K562 (cell line): ENCODE data around the gene GHRH. TPM values are rescaled to one million over a fixed set of nuclear protein-coding genes. Genes with fewer than 3 reads are reported as not detected.

Source experiments
- ATAC-seq: fragments of 200-7000 bp; cut with Tn5 transposase; 3 replicates; pipeline ENCODE4 v1.9.1; 2020; ENCODE audit warnings: moderate library complexity
- BruUV-seq: library from RNA; stranded (reverse); fragments of 400-500 nt; replicated peaks from 2 replicates; lab custom pipeline; 2021; lab: Mats Ljungman, UMichigan
- CTCF ChIA-PET: fragments of 300-600 bp; formaldehyde crosslinking; extraction: SDS; loops from one replicate; lab custom pipeline; 2021; ENCODE audit warnings: low intra/inter-chr PET ratio; lab: Yijun Ruan, JAX
- POLR2A ChIA-PET: fragments of 300-600, 350-650 bp; sonication (Branson Sonifier 250); formaldehyde crosslinking; extraction: SDS; loops from one replicate; lab custom pipeline; 2021; ENCODE audit warnings: antibody characterized with exemption, inconsistent platforms; lab: Yijun Ruan, JAX
- DNase-seq, 4 experiments: peaks; one replicate each; pipeline versions ENCODE4 v3.0.0 to v3.0.0-alpha.2; 2011 to 2018; ENCODE audit warnings: low spot score in 3 of 4, mixed read lengths in 3 of 4; ENCODE audit errors: extremely low read depth in 1 of 4
- FAIRE-seq: peaks from 2 replicates; lab custom pipeline; 2011; peaks lifted over from hg19 to GRCh38; lab: Jason Lieb, UNC
- H2AFZ ChIP-seq: 2 replicates; pipeline ENCODE4 v1.6.0; 2011; ENCODE audit warnings: low read depth, low read length, control low read depth, inconsistent platforms
- H3K27ac ChIP-seq: fragments of 200-600 bp; 3 replicates; pipeline ENCODE4 v1.8.0; 2011; ENCODE audit warnings: low read depth, mild to moderate bottlenecking, control low read depth, inconsistent platforms, low read length, moderate library complexity, mixed read lengths; ENCODE audit errors: extremely low read depth
- H3K27me3 ChIP-seq, 2 experiments: fragments of 300-600 bp in 1 of 2; 2 replicates in 1 of 2; 3 replicates in 1 of 2; pipeline versions ENCODE4 v1.6.0 to v1.8.0; 2011; ENCODE audit warnings: inconsistent platforms in 2 of 2, low read length in 2 of 2, mild to moderate bottlenecking in 1 of 2, mixed read lengths in 1 of 2, moderate library complexity in 1 of 2; ENCODE audit not compliant: control insufficient read depth in 2 of 2, insufficient read depth in 2 of 2
- H3K36me3 ChIP-seq: fragments of 300-600 bp; 3 replicates; pipeline ENCODE4 v1.8.0; 2011; ENCODE audit warnings: mild to moderate bottlenecking, low read length, inconsistent platforms; ENCODE audit not compliant: control insufficient read depth, insufficient read depth
- H3K4me1 ChIP-seq, 2 experiments: fragments of 200-600 bp in 1 of 2; replicated peaks in 1 of 2; 2 replicates in 1 of 2; 3 replicates in 1 of 2; pipeline versions ENCODE4 v1.5.1 to v1.8.0; 2011; ENCODE audit warnings: inconsistent platforms in 2 of 2, low read length in 2 of 2, mild to moderate bottlenecking in 1 of 2, mixed read lengths in 1 of 2, moderate library complexity in 1 of 2; ENCODE audit not compliant: control insufficient read depth in 2 of 2, insufficient read depth in 2 of 2
- H3K4me2 ChIP-seq: 2 replicates; pipeline ENCODE4 v1.6.1; 2011; ENCODE audit warnings: low read length, control low read depth, inconsistent platforms, mixed read lengths; ENCODE audit not compliant: insufficient read depth
- H3K4me3 ChIP-seq: fragments of 200-600 bp; sonication (generic), shearing (Covaris generic); 2 replicates; pipeline ENCODE4 v1.5.1; 2016; ENCODE audit warnings: control low read depth, inconsistent platforms
- H3K79me2 ChIP-seq: fragments of 200-600 bp; 3 replicates; pipeline ENCODE4 v1.8.0; 2011; ENCODE audit warnings: low read length, inconsistent platforms; ENCODE audit not compliant: control insufficient read depth, insufficient read depth
- H3K9ac ChIP-seq, 2 experiments: 2 replicates each; pipeline versions ENCODE4 v1.6.0 to v1.6.1; 2011; ENCODE audit warnings: low read depth in 2 of 2, low read length in 2 of 2, control low read depth in 1 of 2, inconsistent platforms in 1 of 2, mild to moderate bottlenecking in 1 of 2, mixed read lengths in 1 of 2; ENCODE audit not compliant: insufficient read depth in 1 of 2
- H3K9me1 ChIP-seq: one replicate; pipeline ENCODE4 v1.6.0; 2011; ENCODE audit warnings: inconsistent platforms, mild to moderate bottlenecking, low read length, moderate library complexity; ENCODE audit not compliant: control insufficient read depth, insufficient read depth
- H3K9me3 ChIP-seq: replicated peaks from 2 replicates; pipeline ENCODE4 v1.5.1; 2011; ENCODE audit warnings: low read depth, low read length, inconsistent platforms; ENCODE audit not compliant: control insufficient read depth, insufficient read depth
- H4K20me1 ChIP-seq: replicated peaks from 2 replicates; pipeline ENCODE4 v1.6.1; 2011; ENCODE audit warnings: low read length, inconsistent platforms, mixed read lengths; ENCODE audit not compliant: control insufficient read depth, insufficient read depth
- ATF4 ChIP-seq: fragments of 450-650 bp; formaldehyde crosslinking; IDR thresholded peaks from 2 replicates; pipeline ENCODE4 v1.4.0; 2022; ENCODE audit warnings: mild to moderate bottlenecking, moderate library complexity
- BDP1 ChIP-seq: IDR thresholded peaks from 3 replicates; pipeline ENCODE4 v1.6.1; 2011; ENCODE audit not compliant: insufficient read length, insufficient read depth
- CAMTA2 ChIP-seq: fragments of 250-450 bp; sonication (Bioruptor Pico); conservative IDR thresholded peaks from 2 replicates; pipeline ENCODE4 v1.5.1; 2022
- CUX1 ChIP-seq: fragments of 200-800 bp; sonication (Bioruptor generic); IDR thresholded peaks from 2 replicates; pipeline ENCODE4 v1.6.1; 2016; ENCODE audit warnings: missing genetic modification characterization, missing compliant biosample characterization
- E4F1 ChIP-seq: fragments of 250-450 bp; sonication (Bioruptor Pico); IDR thresholded peaks from 2 replicates; pipeline ENCODE4 v1.5.0; 2021; ENCODE audit warnings: mild to moderate bottlenecking, borderline replicate concordance
- KHSRP ChIP-seq: fragments of 450-650 bp; IDR thresholded peaks from 2 replicates; pipeline ENCODE4 v1.6.1; 2017
- KLF13 ChIP-seq: fragments of 450-650 bp; IDR thresholded peaks from 2 replicates; pipeline ENCODE4 v1.6.1; 2016; ENCODE audit warnings: missing genetic modification characterization, low read depth, mild to moderate bottlenecking, missing compliant biosample characterization, moderate library complexity, borderline replicate concordance
- NFIC ChIP-seq: fragments of 450-650 bp; IDR thresholded peaks from 2 replicates; pipeline ENCODE4 v1.6.1; 2017; ENCODE audit warnings: mild to moderate bottlenecking, inconsistent platforms
- USF2 ChIP-seq: sonication (generic); formaldehyde crosslinking; IDR thresholded peaks from 2 replicates; pipeline ENCODE4 v1.5.0; 2020; ENCODE audit warnings: missing genetic modification reagents
- ZNF124 ChIP-seq: sonication (generic); formaldehyde crosslinking; IDR thresholded peaks from 2 replicates; pipeline ENCODE4 v1.8.1; 2022; ENCODE audit warnings: missing genetic modification reagents
- WGBS: fragments of 100-300 bp; shearing (Covaris generic); methylation state at CpG from one replicate; pipeline ENCODE4 v1.1.6; 2016; ENCODE audit warnings: low coverage, mixed read lengths; ENCODE audit not compliant: insufficient coverage; ENCODE audit errors: missing lambda C conversion rate; 5-methylcytosine and 5-hydroxymethylcytosine counted together
- in situ Hi-C: fragments of 300-500 bp; cut with MboI; formaldehyde crosslinking; loops from 4 replicates; pipeline ENCODE4 v1.15.0; 2018; ENCODE audit warnings: inconsistent platforms, mixed read lengths
- intact Hi-C: fragments of 100-400 bp; cut with micrococcal nuclease; formaldehyde crosslinking; loops from 2 replicates; pipeline ENCODE4 v1.14.2; 2022
- polyA plus RNA-seq, 8 experiments: library from polyadenylated mRNA; depleted of rRNA in 4 of 8; stranded (reverse) in 5 of 8; unstranded in 3 of 8; fragments of >200 nt; fragmentation: Nextera tagmentation in 2 of 8; fragmentation: Illumina TruSeq in 1 of 8; extraction: Ambion mirVana in 2 of 8; extraction: Trizol in 1 of 8; gene quantifications; 2 replicates each; pipeline versions ENCODE4 v1.2.1 to v1.2.3, GENCODE V29; 2011 to 2014; ENCODE audit warnings: inconsistent platforms in 1 of 8, missing spikeins in 1 of 8
- total RNA-seq, 7 experiments: library from RNA; depleted of rRNA in 6 of 7; stranded (reverse); fragments of >200 nt in 6 of 7; fragmentation: Illumina TruSeq in 2 of 7; extraction: Trizol in 2 of 7; gene quantifications; 2 replicates each; pipeline versions ENCODE4 v1.2.1 to v1.2.3, GENCODE V29; 2011 to 2021; ENCODE audit warnings: low replicate concordance in 1 of 7

Gene GHRH
- total and polyA plus RNA-seq, 9 of the 15 experiments (the other 6 are each of a cell fraction or from before 2014, with no cell fraction given) = not detected

DNA sequence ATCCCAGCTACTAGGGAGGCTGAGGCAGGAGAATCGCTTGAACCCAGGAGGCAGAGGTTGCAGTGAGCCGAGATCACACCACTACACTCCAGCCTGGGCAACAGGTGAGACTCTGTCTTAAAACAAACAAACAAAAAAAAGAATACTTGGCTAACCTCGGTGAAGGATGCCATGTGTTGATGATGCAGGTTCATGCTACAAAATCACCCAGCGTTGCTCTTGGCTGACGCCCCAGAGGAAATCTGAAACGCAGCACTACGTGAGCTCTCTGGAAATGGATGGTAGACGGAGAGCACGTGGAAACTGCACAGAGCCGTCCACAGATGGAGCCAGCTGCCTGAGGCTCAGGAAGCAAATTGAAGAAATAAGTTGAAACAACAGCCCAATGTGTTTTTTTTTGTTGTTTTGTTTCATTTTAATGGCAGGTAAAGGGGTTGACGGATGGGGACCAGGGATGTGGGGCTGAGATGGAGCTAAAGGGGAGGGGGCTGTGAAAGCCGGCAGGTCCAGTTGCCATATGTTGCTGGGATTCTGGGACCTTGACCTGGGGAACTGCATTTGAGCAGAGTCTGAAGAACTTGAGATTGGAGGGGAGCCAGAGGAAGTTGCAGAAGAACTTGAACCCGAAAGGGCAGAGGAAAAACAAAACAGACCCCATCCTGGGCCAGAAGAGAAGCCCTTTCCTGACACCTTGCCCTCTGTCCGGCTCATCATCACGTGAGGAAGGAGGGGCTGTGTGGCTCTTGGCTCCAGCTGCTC lies 15.1 kb upstream of the GHRH start:
- FAIRE-seq (no peak), DNase-seq (peak in 1 of 4 experiments; percentile 41), ATAC-seq (peak; percentile 87)
- Histone ChIP-seq H3K9ac (no peak overlapping the region), H4K20me1 (no peaks in the 10 kb centered on the region), H3K4me1 (peaks cover 0 to 5% of the 10 kb centered on the region in 2 experiments; a peak in 3 of 5 replicates), H3K79me2 (no peaks in the 10 kb centered on the region), H3K36me3 (no peaks in the 10 kb centered on the region), H3K9me1 (no peaks in the 10 kb centered on the region), H3K9me3 (no peaks in the 10 kb centered on the region), H3K27me3 (no peaks in the 10 kb centered on the region; a peak in 1 of 5 replicates), H2AFZ (peak overlapping the region; percentile 73), H3K4me3 (no peak overlapping the region), H3K27ac (no peak overlapping the region), H3K4me2 (no peak overlapping the region)
- no TSS peak for BruUV-seq
- intact Hi-C loops (no loop called here), in situ Hi-C loops (no loop called here)
- ChIA-PET CTCF (interaction anchor here (0.7 to 1.5 kb wide), 2 partner anchors 74 to 107 kb away, joined by 3 to 4 read pairs; no protein-coding TSS in a partner anchor), POLR2A (interaction anchor here (0.6 to 1.1 kb wide), 4 partner anchors 9 to 250 kb away, joined by 3 to 4 read pairs (median 3); no protein-coding TSS in a partner anchor)
- 24% methylated on average over 15 of the region's 15 CpGs for WGBS
- TF ChIP-seq KLF13 (no peak), BDP1 (no peak), USF2 (CRISPR knock-in tag) (peak; percentile 39; the same call in 1 of the 2 replicates), CAMTA2 (CRISPR knock-in tag) (no peak), CUX1 (CRISPR knock-in tag) (no peak), ZNF124 (no peak), NFIC (no peak), ATF4 (no peak), KHSRP (no peak), E4F1 (CRISPR knock-in tag) (no peak)
